Head of caudate nucleus (tissue), 42 donors: ENCODE measurements around the gene OLR1.
"Not testable (repeated sequence)": the region's sequence is repeated elsewhere in the genome, so short reads cannot be mapped to it uniquely, and the experiment has no call there.

ENCODE experiments used
- DNase-seq, 42 donors: peaks; one replicate each; pipeline versions ENCODE4 v3.0.0 to v3.0.0-alpha.2; 2020 to 2021; ENCODE audit warnings: mixed read lengths in 7 of 42
- intact Hi-C: fragments of 100-400 bp; cut with DNase I; formaldehyde crosslinking; loops from one replicate; pipeline ENCODE4 v1.15.0; 2022

Gene OLR1

GRCh38 chr12:10194160-10194670 is 22.3 kb upstream of the OLR1 start:
- intact Hi-C loops = no loop called here
- no peak for DNase-seq

GRCh38 chr12:10191865-10192264 is 19.9 kb upstream of the OLR1 start:
- intact Hi-C loops = loop anchor here (2.0 kb wide), 1 partner anchor 39 kb away; no protein-coding TSS in a partner anchor
- peak in 2 of 42 donors; percentile 25 to 64 for DNase-seq

GRCh38 chr12:10190558-10191388 is 18.8 kb upstream of the OLR1 start:
- intact Hi-C loops = loop anchor here (2.0 kb wide), 1 partner anchor 38 kb away; no protein-coding TSS in a partner anchor
- peak; percentile 30 to 88 (median 74) for DNase-seq

GRCh38 chr12:10189653-10190052 is 17.7 kb upstream of the OLR1 start:
- peak in 8 of 42 donors; percentile 7 to 56 (median 19) for DNase-seq
- intact Hi-C loops = loop anchor here (2.0 kb wide), 1 partner anchor 37 kb away; no protein-coding TSS in a partner anchor

GRCh38 chr12:10186958-10187357 is 15.0 kb upstream of the OLR1 start:
- DNase-seq, intact Hi-C loops: not testable (repeated sequence)

- DNase-seq = peak in 37 of 42 donors; percentile 18 to 76 (median 46)
- intact Hi-C loops = no loop called here
Measured at GRCh38 chr12:10186299-10186698, 14.4 kb upstream of the OLR1 start.

- DNase-seq = peak in 1 of 42 donors; percentile 22
- intact Hi-C loops = no loop called here
Measured at GRCh38 chr12:10184261-10184843, 12.4 kb upstream of the OLR1 start.

GRCh38 chr12:10182354-10183049 is 10.6 kb upstream of the OLR1 start:
- no peak for DNase-seq
- intact Hi-C loops = no loop called here

- intact Hi-C loops = no loop called here
- no peak for DNase-seq
Measured at GRCh38 chr12:10179776-10180181, 7.8 kb upstream of the OLR1 start.

GRCh38 chr12:10178821-10179220 is 6.9 kb upstream of the OLR1 start, which contains the start of gene TMEM52B:
TSS of gene TMEM52B (plus strand) at chr12:10179032. CDS start at chr12:10179575, 543 bp downstream.
- intact Hi-C loops = no loop called here
- no peak for DNase-seq

GRCh38 chr12:10175846-10176636 is 4.1 kb upstream of the OLR1 start:
- intact Hi-C loops = no loop called here
- no peak for DNase-seq

GRCh38 chr12:10174986-10175614 is 3.2 kb upstream of the OLR1 start:
- intact Hi-C loops = no loop called here
- DNase-seq = peak in 19 of 42 donors; percentile 17 to 75 (median 42)

GRCh38 chr12:10170216-10170615 is 1.7 kb downstream of the OLR1 start:
- intact Hi-C loops = no loop called here
- no peak for DNase-seq

- no peak for DNase-seq
- intact Hi-C loops = no loop called here
Measured at GRCh38 chr12:10169104-10169503, 2.8 kb downstream of the OLR1 start.

GRCh38 chr12:10167599-10167998 is 4.3 kb downstream of the OLR1 start:
- no peak for DNase-seq
- intact Hi-C loops = no loop called here

GRCh38 chr12:10165421-10165820 is 6.5 kb downstream of the OLR1 start:
- DNase-seq = no peak
- intact Hi-C loops = no loop called here

GRCh38 chr12:10163084-10163483 is 8.8 kb downstream of the OLR1 start:
- DNase-seq = no peak
- intact Hi-C loops = no loop called here
